HG02852 (cell line): ENCODE measurements around the gene BAD.
A peak's percentile ranks its signal among the peaks of the same experiment; 100 is the strongest.
"Not testable (repeated sequence)": the region's sequence is repeated elsewhere in the genome, so short reads cannot be mapped to it uniquely, and the experiment has no call there.

Experiments
- ATAC-seq: cut with Tn5 transposase; IDR thresholded peaks from one replicate; pipeline ENCODE4 v1.9.1; 2021; ENCODE audit warnings: mild to moderate bottlenecking, moderate library complexity; ENCODE audit not compliant: unreplicated experiment

Gene BAD

DNA sequence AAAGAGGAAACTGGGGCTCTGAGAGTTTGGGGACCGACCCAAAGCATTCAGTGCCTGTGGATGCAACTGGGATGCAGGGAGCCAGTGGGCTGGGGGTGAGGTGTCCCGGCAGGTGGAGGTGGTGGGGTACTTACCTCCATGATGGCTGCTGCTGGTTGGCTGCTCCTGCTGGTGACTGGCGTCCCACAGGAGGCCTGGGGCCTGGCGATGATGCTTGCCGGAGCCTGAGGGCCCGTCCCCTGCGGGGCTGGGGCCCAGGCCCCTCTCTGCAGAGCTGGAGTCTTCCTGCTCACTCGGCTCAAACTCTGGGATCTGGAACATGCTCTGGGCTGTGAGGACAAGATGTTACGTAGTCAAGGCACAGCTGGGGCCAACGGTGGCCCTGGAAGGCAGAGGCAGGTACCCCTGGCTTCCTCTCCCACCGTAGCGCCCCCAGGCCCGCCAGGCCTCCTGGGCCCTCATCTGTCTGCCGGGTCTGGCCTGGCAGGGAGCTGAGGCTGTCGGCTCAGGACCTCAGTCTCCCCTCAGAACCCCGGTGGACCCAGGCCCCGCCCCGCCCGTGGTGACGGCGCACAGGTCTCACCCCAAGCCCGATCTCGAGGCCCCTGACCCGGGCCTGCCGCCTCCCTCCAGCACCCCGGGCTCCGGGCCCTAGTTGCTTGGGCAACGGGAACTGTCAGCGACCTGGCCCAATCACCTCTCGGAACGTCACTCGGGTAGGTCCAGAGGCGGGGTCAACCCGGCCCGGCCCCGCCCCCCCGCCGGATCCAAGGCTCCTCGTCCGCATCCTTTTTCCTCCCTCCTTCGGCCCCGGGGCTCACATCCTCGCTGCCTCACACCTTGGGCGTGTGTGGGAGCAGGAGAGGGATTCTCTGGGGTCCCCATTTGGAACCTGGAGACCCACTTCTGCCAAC lies at the start of gene BAD:
BAD (minus strand) TSS at position 618 of the 914 bp plus-strand sequence; CDS start at position 321, 297 bp downstream.
- ATAC-seq, result peak; percentile 77

DNA sequence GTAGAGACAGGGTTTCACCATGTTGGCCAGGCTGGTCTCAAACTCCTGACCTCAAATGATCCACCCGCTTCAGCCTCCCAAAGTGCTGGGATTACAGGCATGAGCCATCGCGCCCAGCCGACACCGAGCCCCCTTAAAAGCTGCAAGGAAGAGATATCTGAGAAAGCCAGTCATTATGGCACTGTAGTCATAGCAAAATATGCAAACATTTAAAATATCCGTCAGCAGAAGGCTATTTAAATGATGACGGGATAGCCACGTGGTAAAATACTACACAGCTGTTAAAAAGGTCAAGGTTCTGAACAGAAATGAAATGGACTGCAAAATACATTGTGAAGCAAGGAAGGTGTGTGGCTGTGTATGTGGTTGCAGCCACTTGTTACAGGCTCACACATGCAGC lies 49.1 kb upstream of the BAD start:
- ATAC-seq, result no peak

DNA sequence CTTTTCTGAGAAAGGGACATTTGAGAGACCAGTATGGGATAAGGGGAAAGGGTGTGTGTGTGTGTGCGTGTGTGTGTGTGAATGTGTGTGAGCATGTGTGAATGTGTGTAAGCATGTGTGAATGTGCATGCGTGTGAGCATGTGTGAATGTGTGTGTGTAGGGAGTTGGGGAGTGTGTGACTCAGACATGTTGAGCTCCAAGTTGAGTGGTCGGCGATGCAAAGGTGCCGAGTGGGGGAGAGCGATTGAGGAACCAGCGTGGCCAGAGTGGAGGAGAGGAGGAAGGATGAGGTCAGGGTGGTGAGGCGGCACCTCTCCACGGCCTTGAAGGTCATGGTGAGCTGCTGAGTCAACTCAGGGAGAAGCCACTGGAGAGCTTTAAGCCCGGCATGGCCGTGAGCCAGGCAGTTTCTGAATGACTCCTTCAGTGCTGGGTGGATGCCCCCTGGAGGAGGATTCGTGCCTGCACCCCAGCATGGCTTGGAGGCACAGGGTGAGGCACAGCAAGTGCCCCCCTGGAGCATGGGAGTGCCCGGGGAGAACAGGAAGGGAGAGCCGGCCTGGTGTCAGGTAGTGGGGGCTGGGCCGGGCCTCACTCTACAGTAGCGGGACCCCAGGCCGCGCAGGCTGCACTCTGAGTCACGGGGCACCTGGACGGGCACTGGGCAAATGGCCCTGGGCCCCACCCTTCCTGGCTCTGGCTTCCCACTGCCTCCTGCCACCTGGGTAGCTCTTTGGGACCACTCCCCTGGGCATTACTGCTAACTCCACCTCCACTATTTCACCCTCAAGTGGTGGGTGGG lies 47.3 kb upstream of the BAD start:
- ATAC-seq, result no peak

DNA sequence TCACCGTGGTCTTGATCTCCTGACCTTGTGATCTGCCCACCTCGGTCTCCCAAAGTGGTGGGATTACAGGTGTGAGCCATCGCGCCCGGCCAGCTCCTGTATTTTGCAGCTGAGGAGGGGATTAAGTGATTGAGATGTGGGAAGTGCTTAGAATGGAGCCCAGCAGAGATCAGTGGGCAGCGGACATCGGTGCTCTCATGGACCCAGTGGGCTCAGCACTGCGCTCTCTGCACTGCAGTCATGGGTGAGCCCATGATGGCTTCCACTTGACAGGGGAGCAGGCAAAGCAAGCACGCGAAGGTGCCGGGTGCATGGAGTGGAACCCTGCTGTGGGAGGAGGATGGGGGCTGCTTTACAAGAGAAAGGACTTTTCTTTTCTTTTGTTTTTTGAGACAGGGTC lies 46.4 kb upstream of the BAD start:
- ATAC-seq, result no peak

DNA sequence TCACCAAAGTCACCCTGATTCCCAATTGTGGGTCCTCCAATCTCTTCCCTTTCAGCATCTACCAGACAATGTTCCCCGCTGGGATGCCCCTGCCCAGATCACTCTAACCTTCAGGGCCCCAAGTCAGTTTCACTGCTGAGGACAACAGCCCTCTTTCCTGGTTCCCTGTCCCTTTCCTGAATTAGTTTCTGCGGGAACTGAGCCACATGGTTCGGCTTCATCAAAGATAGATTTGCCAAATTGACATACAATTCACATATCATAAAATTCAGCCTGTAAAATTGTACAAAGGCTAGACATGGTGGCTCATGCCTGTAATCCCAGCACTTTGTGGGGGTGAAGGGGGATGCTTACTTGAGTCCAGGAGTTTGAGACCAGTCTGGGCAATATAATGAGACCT lies 43.5 kb upstream of the BAD start:
- ATAC-seq, result no peak

DNA sequence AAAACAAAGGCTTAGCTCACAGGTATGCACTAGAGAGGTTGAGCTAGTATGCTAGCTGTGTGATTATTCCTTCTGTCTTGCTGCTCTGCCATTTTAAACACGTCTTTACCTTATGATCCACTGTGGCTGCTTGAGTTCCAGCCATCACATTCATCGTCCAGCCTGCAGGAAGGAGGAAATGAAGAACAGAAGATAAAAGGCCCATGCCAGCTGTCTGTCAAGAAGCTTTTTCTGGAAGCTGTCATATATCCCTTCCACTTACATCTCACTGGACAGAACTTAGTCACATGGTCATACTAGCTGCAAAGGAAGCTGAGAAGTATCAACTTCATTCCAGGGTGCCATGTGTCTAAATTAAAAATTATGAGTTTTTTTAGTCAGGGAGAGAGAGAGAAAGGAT lies 42.9 kb upstream of the BAD start:
- no peak for ATAC-seq

DNA sequence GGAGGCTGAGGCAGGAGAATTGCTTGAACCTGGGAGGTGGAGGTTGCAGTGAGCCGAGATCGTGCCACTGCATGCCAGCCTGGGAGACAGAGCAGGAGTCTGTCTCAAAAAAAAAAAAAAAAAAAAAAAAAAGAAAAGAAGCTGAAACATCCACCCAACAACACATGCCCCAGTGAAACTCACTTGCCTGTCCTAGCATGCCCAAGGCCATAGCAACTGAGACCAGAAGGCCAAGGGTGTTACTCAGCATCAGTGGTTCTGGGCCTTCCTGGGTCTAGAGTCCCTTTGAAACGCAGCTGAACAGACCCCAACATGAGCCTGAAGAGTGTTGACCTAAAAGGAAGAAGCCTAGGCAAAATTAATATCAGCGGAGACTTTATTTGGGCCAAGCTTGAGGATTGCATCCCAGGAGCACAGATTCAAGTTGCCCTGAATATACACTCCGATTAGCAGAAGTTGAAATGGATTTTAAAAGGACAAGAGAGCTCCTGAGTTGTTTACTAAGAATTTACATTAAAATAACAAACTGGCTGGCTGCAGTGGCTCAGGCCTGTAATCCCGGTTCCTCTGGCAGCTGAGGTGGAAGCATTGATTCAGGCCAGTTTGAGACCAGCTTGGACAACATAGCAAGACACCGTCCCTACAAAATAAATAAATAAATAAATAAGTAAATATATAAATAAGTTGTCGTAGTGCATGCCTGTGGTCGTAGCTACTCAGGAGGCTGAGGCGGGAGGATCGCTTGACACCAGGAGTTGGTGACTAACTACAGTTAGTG lies 40.4 kb upstream of the BAD start:
- no peak for ATAC-seq

DNA sequence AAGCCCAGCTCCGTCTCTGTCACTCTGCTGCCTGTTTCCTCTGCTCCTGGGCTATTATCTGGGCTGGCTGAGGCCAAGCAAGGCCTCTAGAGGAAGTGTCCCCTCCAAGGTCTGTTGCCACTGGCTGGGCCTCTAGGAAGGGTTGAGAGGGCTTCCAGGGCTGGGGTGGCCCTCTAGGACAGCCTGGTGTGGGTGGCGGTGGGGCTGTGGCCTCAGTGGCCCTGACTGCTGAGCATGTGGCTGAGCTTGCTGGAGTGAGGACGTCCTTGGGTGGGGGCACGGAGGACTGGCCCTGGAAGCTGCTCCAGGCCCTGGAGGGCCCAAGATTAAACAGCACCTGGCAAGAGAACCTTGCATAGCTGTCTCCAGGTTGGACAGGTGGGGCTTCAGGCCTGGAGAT lies 39.5 kb upstream of the BAD start:
- ATAC-seq, result not testable (repeated sequence)

DNA sequence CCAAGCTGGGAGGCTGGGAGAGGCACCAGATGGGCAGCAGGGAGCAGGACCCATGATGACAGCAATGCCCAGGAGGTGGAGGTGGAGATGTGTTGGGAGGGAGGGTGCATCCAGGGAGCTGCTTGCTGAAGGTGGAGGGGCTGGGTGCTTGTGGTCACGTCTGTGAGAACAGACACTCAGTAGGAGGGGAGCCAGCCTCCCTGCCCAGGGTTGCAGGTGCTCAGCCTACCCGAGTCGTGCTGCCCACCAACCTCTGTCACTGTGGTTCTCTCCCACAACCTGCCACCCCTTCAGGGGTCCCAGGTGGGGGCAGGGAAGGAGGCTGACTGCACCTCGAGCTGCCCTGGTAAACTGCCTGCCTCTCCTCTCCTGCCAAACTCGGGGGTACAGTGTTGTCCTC lies 38.9 kb upstream of the BAD start:
- ATAC-seq, result no peak

DNA sequence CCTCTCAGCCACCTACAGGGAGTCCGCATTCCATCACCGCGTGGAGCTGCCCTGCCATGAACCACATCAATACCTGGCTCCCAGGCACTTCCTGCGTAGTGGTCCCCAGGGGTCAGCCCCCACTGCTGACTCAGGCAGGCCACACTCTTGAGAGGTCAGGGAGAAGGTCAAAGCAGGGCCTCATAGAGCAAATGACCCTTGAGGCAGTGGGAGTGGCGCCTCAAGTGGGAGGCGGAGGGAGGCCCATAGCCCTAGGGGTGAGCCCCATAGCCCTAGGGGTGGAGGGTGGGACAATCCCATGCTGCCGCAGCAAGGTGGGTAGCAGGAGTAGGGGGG lies 38.4 kb upstream of the BAD start:
- no peak for ATAC-seq

DNA sequence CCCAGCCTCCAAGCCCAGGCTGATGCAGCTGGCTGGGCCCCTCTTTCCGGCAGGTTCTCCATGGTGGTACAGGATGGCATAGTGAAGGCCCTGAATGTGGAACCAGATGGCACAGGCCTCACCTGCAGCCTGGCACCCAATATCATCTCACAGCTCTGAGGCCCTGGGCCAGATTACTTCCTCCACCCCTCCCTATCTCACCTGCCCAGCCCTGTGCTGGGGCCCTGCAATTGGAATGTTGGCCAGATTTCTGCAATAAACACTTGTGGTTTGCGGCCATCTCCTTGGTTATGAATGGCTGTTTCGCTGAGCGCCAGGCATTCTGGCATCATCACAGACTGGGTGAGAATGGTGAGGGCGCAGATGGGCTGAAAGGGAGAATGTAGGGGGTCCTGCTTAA lies 37.1 kb upstream of the BAD start:
- ATAC-seq, result no peak

DNA sequence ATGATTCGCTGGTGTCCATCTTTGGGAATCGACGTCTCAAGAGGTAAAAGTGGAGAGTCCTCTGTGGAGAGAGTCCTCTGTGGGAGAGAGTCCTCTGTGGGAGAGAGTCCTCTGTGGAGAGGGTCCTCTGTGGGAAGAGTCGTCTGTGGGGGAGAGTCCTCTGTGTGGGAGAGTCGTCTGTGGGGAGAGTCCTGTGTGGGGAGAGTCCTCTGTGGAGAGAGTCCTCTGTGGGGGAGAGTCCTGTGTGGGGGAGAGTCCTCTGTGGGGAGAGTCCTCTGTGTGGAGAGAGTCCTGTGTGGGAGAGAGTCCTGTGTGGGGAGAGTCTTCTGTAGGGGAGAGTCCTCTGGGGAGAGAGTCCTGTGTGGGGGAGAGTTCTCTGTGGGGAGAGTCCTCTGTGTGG lies 36.6 kb upstream of the BAD start:
- ATAC-seq, result no peak

DNA sequence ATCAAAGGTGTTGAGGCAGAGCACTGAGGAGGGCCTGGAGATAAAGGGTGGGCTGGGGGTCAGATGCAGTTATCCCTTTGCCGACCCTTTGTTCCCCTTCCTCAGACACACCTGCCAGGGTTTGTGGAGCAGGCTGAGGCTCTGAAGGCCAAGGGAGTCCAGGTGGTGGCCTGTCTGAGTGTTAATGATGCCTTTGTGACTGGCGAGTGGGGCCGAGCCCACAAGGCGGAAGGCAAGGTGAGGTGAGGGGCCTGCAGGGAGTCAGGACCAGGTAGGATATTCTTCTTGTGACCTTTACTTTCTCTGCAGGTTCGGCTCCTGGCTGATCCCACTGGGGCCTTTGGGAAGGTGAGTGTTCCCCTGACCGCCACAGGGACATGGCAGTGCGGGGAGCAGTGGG lies 36.1 kb upstream of the BAD start:
- no peak for ATAC-seq

DNA sequence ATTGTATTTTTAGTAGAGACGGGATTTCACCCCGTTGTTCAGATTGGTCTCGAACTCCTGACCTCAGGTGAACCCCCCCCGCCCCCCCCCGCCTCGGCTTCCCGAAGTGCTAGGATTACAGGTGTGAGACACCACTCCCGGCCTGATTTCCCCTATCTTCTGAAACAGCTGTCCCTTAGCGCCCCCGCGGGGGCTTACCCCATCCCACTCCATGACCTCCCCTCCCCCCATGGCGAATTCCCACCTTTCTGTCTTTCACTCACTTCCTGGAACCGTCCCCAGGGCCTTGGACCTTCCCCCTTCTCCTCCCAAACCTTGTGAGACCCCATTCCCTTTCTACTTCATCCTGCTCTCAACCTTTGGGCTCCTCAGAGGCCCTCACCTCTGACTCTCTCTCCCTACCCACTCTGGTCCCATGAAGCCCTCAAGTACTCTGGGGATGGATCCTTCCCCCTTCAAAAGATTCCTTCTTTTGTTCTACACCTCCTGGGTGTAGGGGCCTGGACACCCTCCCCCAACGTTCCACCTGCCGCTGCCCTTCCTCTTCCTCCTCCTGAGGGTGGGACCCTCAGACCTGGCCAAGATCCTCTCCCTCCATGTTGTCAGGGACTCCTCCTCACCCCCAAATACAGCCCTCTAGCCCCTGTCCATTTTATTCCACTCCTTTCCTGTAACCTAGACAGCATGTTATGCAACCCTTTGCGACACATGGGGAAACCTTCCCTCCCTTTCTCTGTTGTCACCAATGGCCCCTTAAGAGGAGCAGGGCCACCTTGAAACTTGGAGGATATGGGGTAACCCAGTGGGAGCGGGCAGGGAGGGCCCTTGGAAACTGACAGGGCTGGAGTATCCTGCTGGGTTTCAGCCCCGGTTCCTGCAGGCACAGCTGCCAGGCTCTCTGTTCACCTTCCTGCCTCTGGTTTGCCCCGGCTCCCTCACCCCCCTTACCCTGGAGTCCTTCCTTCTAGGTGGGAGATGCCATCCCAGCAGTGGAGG lies 34.6 kb upstream of the BAD start:
- ATAC-seq, result no peak

DNA sequence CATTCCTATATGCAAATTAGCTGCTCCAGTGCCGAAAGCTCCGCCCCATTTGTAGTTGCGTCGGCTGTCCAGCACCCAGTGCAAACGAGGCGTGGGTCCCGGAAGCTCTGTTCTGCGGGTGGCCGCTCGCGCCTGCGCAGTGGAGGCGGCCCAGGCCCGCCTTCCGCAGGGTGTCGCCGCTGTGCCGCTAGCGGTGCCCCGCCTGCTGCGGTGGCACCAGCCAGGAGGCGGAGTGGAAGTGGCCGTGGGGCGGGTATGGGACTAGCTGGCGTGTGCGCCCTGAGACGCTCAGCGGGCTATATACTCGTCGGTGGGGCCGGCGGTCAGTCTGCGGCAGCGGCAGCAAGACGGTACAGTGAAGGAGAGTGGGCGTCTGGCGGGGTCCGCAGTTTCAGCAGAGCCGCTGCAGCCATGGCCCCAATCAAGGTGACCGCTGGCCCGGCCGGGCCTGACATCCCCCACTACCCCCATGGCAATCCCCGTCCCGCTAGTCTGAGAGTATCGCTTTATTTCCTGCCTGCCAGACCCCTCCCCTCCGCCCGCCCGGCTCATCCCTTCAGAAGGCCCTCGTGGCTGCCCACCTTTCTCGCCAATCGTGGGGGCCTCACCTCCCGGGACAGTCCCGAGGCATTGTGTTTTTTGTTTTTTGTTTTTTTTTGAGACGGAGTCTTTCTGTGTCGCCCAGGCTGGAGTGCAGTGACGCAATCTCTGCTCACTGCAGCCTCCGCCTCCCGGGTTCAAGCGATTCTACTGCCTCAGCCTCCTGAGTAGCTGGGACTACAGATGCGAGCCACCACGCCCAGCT lies 33.7 kb upstream of the BAD start, which contains the start of gene PRDX5:
PRDX5 (plus strand) TSS at position 161 of the 805 bp plus-strand sequence; CDS start at position 256, 95 bp downstream.
- peak; percentile 74 for ATAC-seq

DNA sequence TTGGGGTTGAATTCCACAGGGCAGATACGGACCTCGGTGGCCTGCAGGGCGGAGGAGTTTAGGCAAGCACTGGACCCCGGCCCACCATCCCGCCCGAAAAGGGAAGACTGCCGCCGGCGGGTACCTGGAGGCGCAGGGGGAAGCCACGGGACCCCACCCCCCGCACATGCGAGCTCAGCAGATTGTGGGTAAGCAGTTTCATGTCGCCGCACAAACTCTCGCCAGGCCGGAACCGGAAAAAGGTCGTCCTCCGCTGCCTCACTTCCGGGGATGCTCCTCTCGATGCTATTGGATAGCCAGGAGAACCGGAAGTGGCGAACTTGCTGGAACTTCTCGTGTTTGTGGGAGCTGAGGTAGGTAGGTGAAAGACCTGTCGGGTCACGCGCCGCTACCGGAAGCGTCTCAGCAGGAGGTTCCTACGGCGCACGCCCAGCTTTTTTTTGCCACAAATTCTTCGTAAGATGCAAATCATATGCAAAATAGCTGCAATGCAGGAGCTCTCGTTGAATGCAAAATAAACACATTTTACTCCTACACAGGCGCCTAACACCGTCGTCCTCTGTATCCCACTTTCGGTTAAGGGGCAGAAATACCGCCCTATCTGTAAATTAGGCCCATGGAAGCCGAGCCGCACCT lies 33.0 kb upstream of the BAD start, which contains the start of gene TRMT112:
TRMT112 (minus strand) TSS at position 235 of the 636 bp plus-strand sequence; CDS start at position 202, 33 bp downstream.
- ATAC-seq, result peak; percentile 68

DNA sequence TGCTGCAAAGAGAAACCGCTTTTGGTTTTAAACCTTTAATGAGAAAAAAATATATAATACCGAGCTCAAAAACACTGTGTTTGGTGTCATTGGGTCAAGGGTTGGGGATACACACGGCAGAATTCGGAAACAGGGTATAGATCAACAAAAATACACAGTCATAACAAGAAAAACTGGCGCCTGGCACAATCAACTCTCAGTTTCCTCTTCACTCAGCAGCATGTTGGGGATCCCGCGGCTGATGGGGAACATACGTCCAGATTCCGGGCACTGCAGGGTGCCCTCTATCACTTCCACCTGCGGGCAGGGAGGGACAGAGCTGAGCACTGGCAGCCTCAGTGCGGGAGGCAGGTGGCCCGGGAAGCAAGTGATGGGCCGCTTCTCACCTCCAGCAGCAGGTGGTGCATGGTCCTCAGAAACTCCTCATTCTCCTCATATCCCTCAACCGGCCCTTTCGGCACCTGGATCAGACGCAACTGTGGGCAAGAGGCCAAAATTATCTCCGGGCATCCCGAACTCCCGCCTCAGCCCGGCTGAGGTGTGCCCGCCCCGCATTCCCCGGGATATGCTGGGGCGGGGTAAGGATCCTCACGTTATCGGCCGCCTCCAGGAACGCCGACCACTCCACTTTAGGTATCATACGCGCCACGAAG lies 32.3 kb upstream of the BAD start:
- ATAC-seq, result no peak
